Neural cell (in vitro differentiated cells): ENCODE measurements around the gene RBM20.

Source experiments
- EZH2 ChIP-seq: fragments of 200-600, 300-800 bp; shearing (Covaris generic), sonication (generic); IDR thresholded peaks from 2 replicates; pipeline ENCODE4 v1.6.1; 2014; ENCODE audit warnings: antibody characterized with exemption, low read length, borderline replicate concordance, mild to moderate bottlenecking; ENCODE audit not compliant: insufficient read depth, poor library complexity, severe bottlenecking
- TF ChIP-seq, protein P1 (sequence below): fragments of 450-650 bp; IDR thresholded peaks from 2 replicates; pipeline ENCODE4 v1.5.1; 2014; ENCODE audit warnings: antibody characterized with exemption, mild to moderate bottlenecking, moderate library complexity; ENCODE audit not compliant: poor library complexity, severe bottlenecking

DNA sequence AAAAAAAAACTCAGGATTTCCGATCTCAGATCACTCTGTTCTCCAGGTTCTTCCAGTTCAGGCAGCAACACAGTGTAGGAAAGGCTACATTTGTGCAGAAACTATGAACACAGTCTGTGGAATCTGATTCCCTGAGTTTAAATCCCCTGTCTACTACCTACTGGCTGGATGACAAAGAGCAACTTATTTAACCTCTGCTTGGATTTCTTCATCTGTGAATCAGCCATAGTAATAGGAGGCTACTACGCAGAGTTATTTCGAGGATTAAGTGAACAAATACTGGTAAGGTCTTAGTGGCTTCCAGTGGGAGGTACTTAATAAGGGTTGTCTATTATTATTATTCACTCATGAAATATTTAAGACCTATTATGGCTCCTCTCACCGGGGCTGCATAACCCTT is 183.3 kb downstream of the RBM20 start:
- TF ChIP-seq EZH2: no peak
- TF ChIP-seq, protein P1, sequence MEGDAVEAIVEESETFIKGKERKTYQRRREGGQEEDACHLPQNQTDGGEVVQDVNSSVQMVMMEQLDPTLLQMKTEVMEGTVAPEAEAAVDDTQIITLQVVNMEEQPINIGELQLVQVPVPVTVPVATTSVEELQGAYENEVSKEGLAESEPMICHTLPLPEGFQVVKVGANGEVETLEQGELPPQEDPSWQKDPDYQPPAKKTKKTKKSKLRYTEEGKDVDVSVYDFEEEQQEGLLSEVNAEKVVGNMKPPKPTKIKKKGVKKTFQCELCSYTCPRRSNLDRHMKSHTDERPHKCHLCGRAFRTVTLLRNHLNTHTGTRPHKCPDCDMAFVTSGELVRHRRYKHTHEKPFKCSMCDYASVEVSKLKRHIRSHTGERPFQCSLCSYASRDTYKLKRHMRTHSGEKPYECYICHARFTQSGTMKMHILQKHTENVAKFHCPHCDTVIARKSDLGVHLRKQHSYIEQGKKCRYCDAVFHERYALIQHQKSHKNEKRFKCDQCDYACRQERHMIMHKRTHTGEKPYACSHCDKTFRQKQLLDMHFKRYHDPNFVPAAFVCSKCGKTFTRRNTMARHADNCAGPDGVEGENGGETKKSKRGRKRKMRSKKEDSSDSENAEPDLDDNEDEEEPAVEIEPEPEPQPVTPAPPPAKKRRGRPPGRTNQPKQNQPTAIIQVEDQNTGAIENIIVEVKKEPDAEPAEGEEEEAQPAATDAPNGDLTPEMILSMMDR: no peak
